ENCODE measurements around the gene APOBEC3H. TPM values are rescaled to one million over a fixed set of nuclear protein-coding genes. Genes with fewer than 3 reads are reported as not detected.

The APOBEC3H gene
- total RNA-seq, 1 donor from 2014 or later: not detected

DNA sequence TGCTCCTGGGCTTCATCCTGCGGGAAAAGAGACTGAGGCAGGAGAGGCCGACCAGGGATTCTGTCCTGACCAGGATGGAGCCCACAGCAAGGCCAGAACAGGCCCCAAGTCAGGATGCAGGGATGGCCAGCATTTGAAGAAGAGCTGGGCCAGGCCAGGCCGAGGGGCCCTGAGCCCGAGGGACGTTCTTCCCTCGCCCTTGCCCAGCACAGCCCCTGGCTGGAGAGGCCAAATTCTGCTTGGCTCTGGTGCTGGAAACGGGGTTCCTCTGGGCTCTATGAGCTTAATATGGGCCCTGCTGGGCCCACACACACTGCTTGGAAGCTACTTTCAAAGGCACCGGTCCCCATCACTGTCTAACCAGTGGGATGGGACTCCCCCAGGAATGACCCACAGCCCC, 12.4 kb upstream of the APOBEC3H start:
- H3K4me3 ChIP-seq (ENCODE audit: low read depth, low read length): no peak overlapping the region
- DNase-seq (ENCODE audit: low read depth): no peak
- TF ChIP-seq, protein P1, sequence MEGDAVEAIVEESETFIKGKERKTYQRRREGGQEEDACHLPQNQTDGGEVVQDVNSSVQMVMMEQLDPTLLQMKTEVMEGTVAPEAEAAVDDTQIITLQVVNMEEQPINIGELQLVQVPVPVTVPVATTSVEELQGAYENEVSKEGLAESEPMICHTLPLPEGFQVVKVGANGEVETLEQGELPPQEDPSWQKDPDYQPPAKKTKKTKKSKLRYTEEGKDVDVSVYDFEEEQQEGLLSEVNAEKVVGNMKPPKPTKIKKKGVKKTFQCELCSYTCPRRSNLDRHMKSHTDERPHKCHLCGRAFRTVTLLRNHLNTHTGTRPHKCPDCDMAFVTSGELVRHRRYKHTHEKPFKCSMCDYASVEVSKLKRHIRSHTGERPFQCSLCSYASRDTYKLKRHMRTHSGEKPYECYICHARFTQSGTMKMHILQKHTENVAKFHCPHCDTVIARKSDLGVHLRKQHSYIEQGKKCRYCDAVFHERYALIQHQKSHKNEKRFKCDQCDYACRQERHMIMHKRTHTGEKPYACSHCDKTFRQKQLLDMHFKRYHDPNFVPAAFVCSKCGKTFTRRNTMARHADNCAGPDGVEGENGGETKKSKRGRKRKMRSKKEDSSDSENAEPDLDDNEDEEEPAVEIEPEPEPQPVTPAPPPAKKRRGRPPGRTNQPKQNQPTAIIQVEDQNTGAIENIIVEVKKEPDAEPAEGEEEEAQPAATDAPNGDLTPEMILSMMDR (IDR thresholded peaks at IDR 0.05; ENCODE audit: insufficient read depth, low read length, poor library complexity, severe bottlenecking): no peak
- H3K36me3 ChIP-seq (ENCODE audit: control insufficient read depth, insufficient read depth, low read length): no peaks in the 10 kb centered on the region
- H3K27me3 ChIP-seq (ENCODE audit: control insufficient read depth, insufficient read depth, low read length): no peaks in the 10 kb centered on the region

GRCh38 chr22:39087098-39087497, 9.9 kb upstream of the APOBEC3H start:
- no peaks in the 10 kb centered on the region for H3K36me3 ChIP-seq (ENCODE audit: control insufficient read depth, insufficient read depth, low read length)
- TF ChIP-seq, protein P1 (IDR thresholded peaks at IDR 0.05; ENCODE audit: insufficient read depth, low read length, poor library complexity, severe bottlenecking): no peak
- H3K4me3 ChIP-seq (ENCODE audit: low read depth, low read length): no peak overlapping the region
- no peak for DNase-seq (ENCODE audit: low read depth)
- peaks cover 4% of the 10 kb centered on the region for H3K27me3 ChIP-seq (ENCODE audit: control insufficient read depth, insufficient read depth, low read length)

DNA sequence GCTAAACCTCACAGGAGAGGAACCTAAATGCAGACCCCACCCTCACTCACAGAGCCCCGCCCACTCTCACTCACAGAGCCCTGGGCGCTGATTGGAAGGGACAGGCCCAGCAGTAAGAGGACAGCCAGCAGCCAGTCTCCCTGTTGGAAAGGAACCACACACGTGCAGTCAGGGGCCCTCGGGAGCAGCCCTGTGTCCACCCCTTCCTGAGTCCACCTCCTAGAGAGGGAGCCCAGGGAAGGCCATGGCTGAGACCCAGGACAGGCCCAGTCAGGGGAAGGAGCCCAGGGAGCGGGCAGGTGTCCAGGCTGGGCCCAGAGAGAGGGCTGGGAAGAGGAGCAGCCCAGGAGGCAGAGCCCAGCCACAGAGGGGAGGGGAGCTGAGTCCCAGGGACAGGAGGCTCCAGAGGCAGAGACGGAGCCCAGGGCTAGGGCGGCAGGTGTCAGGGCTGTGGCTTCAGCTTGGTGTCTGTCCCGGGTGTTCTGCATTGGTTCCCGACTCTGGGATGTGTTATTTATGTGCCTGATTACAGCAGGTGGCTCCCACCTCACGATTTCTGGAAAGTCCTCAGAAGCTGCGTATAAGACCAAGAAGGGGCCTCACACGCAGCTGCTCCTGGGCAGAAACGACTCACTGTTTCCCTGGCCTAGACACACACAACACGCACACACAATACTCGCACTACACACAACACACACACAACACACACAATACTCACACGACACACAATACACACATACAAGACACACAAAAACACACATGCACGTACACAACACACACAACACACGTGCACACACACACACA, 9.0 kb upstream of the APOBEC3H start:
- no peaks in the 10 kb centered on the region for H3K36me3 ChIP-seq (ENCODE audit: control insufficient read depth, insufficient read depth, low read length)
- peaks cover 6% of the 10 kb centered on the region for H3K27me3 ChIP-seq (ENCODE audit: control insufficient read depth, insufficient read depth, low read length)
- no peak overlapping the region for H3K4me3 ChIP-seq (ENCODE audit: low read depth, low read length)
- no peak for DNase-seq (ENCODE audit: low read depth)
- TF ChIP-seq, protein P1 (IDR thresholded peaks at IDR 0.05; ENCODE audit: insufficient read depth, low read length, poor library complexity, severe bottlenecking): no peak

DNA sequence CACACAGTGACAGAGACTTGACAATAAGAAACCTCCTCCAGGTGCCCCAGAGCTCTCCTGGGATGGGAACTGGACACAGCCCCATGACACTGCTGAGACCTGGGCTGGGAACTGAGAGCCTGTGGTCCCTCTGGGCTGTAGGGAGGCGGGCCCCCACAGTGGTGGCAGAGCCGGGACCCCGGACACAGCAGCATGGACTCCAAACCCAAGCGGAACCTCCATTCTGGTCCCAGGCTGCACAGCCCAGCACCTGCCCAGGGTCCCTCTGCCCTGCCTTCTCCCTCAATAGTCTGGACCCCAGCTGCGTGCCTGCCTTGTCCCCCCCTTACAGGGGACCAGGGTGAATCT, 8.4 kb upstream of the APOBEC3H start:
- TF ChIP-seq, protein P1 (IDR thresholded peaks at IDR 0.05; ENCODE audit: insufficient read depth, low read length, poor library complexity, severe bottlenecking): no peak
- DNase-seq (ENCODE audit: low read depth): no peak
- no peak overlapping the region for H3K4me3 ChIP-seq (ENCODE audit: low read depth, low read length)

GRCh38 chr22:39089928-39090327, 7.1 kb upstream of the APOBEC3H start:
- TF ChIP-seq, protein P1 (IDR thresholded peaks at IDR 0.05; ENCODE audit: insufficient read depth, low read length, poor library complexity, severe bottlenecking): no peak
- Histone ChIP-seq H3K4me3 (ENCODE audit: low read depth, low read length) (no peak overlapping the region), H3K36me3 (ENCODE audit: control insufficient read depth, insufficient read depth, low read length) (no peaks in the 10 kb centered on the region), H3K27me3 (ENCODE audit: control insufficient read depth, insufficient read depth, low read length) (peaks cover 6% of the 10 kb centered on the region)
- no peak for DNase-seq (ENCODE audit: low read depth)

More for the DNA sequence above, 8.4 kb upstream of the APOBEC3H start:
- no peaks in the 10 kb centered on the region for H3K36me3 ChIP-seq (ENCODE audit: control insufficient read depth, insufficient read depth, low read length)
- H3K27me3 ChIP-seq (ENCODE audit: control insufficient read depth, insufficient read depth, low read length): peaks cover 6% of the 10 kb centered on the region
